Measurements from ENCODE around the gene HIKESHI.
"Not testable (repeated sequence)": the region's sequence is repeated elsewhere in the genome, so short reads cannot be mapped to it uniquely, and the experiment has no call there.

Gene HIKESHI

DNA sequence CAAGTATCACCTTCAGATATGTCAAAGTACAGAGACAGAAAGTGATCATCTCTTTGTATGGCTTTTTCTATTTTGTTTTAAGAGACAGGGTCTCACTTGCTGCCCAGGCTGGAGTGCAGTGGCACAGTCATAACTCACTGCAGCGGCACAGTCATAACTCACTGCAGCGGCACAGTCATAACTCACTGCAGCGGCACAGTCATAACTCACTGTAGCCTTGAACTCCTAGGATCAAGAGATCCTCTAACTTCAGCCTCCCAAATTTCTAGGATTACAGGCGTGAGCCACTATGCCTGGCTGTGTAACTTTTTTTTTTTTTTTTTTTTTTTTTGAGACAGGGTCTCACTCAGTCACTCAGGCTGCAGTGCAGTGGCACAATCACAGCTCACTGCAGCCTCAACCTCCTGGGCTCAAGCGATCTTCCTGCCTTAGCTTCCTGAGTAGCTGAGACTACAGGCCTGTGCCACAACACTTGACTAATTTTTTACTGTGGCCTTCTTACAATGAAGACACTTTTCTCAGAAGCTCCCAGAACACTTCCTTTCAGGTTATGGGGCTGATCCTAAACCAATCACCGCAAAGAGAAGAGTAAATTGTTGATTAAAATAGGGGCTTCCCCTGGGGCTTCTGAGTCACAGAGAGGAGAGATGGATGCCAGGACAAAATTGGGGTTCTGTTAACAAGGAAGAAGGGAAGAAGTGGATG is 9.0 kb upstream of the HIKESHI start:
- no peak for DNase-seq (ENCODE audit: low spot score)

DNA sequence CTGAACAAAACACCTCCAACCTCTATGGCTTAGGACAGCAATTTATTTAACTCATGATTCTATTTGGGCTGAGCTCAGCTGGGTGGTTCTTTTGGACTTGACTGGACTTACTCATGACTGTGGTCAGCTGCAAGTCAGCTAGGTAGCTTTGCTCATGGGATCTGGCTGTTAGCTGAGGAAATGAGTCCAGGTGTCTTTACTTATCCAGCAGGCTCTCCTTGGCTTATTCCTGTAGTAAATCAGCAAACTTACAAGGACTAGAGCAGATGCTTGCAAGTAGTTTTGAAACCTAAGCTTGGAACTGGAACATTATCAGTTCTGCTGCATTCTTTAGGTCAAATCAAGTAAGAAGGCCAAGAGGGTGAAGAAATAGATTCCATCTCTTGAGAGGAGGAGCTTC is 8.0 kb upstream of the HIKESHI start:
- DNase-seq (ENCODE audit: low spot score) = no peak

DNA sequence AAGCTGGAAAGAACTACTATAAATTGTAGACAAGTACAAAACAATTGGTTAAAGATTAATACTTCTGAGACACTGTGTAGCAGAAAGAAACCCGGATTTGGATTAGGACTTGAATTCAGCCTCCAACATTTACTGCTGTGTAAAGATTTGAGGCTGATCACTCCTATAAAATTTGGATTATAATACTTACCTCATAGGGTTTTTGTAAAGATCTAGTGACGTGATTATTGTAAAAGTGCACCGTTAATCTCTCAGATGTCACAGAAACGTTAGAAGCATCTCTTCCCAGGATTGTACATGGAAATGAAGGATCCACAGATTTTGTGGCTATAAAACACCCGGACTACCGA is 323 bp upstream of the HIKESHI start:
- no peak for DNase-seq (ENCODE audit: low spot score)

DNA sequence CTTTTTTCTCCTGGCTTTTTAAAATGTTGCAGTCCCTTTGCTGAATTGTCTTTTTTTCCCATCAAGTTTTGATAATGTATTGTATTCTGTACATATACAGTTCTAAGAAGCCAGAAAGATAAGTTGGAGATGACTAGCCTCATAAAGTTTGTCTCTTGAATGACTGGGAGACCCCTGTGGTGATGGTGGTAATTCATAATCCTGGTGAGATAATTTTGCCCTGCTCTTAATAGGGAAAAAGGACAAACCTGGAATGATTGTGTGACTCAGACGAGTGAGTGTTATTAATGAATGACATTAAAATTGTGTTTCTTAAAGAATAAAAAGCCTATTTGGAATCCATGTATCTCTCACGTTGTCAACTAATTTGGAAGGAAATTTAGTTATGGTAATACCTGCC is 1.2 kb downstream of the HIKESHI start:
- DNase-seq (ENCODE audit: low spot score) = no peak

DNA sequence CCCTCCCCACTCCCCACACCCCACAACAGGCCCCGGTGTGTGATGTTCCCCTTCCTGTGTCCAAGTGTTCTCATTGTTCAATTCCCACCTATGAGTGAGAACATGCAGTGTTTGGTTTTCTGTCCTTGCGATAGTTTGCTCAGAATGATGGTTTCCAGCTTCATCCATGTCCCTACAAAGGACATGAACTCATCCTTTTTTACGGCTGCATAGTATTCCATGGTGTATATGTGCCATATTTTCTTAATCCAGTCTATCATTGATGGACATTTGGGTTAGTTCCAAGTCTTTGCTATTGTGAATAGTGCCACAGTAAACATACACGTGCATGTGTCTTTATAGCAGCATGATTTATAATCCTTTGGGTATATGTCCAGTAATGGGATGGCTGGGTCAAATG is 6.7 kb downstream of the HIKESHI start:
- not testable (repeated sequence) for DNase-seq (ENCODE audit: low spot score)

DNA sequence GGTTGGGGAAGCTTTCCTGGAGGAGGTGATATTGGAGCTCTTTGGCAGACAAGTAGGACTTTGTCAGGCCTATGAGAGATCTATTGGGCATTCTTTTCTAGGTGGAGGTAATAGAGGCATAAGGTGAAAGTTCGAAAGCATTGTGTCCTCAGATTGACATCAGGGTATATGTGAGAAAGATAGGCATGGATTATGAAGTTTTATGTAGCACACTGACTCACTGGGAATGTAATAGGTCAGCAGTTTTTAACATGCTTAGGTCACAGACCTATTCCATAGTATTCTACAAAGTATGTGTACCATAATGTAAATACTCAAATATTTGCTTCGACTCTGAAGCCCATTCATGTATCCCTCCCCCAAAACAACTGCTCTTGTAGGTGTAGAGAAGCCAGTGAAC is 11.8 kb downstream of the HIKESHI start:
- DNase-seq (ENCODE audit: low spot score) = no peak

DNA sequence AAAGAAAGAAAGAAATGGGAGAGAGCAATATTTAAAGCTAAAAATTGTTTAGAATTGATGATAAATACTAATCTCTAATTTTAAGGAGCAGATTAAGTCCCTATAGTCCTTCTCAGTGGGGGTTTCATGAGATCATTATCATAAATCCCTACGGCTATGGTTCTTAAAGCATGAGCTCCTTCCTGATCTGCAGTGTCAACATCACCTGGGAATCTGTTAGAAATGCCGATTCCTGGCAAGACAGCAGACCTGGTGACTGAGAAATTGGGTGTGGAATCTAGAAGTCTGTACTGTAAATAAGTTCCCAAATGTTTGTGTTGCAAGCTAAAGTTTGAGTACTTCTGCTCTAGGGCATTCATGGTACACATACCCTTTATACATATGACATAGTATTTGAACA is 12.6 kb downstream of the HIKESHI start:
- DNase-seq (ENCODE audit: low spot score) = no peak

DNA sequence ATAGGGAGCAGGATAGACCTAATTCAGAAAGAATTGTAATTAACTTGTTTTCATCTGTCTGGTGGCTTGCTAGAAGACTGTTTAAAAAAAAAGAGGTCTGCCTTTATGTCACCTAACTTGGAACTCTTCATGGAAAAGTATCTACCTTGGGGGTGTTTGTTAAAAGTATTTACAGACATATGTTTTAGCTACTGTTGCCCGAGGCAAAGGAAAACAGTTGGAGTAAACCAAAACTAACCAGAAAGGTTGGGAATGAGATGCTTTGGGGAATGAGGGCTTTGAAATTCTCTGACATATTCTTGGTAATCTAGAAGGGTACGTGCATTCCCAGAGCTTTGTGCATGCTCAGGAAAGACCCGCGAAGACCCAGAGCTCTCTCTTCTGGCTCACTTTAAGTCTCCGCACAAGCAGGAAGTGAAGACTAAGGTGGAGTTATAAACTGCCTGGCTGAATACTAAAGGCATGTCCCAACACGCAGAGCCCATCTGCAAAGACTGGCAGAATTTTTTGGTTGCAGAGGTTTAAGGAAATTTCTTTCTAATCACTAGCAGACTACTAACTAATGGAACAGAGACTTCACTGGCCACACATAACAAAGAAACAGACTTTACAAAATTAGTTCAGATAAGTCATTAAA is 33.2 kb downstream of the HIKESHI start:
- no peak for DNase-seq (ENCODE audit: low spot score)

DNA sequence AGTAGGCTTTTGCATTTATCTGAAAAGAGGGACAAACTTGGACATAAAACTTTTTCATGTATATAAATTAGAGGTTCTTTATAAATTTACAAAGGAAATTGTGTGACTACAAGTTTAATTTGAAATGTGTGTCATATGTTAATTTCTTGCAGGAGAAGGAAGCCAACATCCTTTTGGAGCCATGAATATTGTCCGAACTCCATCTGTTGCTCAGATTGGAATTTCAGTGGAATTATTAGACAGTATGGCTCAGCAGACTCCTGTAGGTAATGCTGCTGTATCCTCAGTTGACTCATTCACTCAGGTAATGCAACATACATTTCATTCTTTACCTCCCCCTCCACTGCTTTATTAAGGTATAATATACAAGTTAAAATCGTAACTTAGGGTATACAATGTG is 35.2 kb downstream of the HIKESHI start:
- DNase-seq (ENCODE audit: low spot score) = no peak

DNA sequence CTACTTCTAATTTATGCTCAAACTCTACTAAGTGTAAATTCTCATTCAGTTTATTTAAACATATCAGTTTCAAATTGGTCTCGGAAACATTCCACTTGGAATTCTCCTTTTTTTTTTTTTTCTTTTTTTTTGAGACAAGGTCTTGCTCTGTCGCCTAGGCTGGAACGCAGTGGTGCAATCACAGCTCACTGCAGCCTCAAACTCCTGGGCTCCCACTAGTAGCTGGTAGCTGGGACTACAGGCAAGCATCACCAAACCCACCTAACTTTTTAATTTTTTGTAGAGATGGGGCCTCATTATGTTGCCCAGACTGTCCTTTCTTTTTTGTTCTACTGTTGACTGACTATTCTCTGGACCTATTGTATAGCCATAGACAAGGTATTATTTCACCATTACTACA is 39.3 kb downstream of the HIKESHI start:
- no peak for DNase-seq (ENCODE audit: low spot score)

DNA sequence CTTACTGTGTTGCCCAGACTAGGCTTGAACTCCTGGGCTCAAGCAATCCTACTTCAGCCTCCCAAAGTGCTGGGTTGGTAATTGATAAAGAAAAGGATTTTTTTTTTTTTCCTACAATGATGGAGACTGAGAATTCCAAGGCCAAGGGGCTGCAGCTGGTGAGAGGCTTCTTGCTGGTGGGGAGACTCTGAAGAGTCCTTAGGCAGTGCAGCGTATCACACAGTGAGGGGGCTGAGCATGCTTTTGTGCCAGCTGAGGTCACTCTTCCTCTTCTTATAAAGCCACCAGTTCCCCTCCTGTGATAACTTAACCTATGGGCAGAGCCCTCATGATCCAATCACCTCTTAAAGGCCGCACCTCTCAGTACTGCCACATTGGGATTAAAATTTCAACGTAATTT is 44.5 kb downstream of the HIKESHI start:
- no peak for DNase-seq (ENCODE audit: low spot score)

DNA sequence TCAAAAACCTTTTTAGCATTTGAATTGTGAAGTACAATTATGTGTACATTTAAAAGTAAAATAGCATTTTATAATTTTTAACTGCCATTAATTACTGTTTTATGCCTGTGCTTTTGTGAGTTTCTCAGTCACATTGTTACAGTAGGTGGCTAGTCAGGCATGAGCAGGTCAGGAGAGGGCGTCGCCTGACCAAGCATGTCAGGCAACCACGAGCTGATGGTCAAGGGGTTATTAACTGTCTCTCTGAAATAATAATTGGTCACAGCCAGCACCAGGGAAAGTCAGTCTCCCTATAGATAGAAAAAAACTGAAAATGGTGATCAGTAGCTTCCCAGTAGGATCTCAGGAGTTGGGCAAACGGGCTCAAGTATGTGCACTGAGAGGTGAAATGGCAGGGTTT is 53.2 kb downstream of the HIKESHI start:
- no peak for DNase-seq (ENCODE audit: low spot score)

DNA sequence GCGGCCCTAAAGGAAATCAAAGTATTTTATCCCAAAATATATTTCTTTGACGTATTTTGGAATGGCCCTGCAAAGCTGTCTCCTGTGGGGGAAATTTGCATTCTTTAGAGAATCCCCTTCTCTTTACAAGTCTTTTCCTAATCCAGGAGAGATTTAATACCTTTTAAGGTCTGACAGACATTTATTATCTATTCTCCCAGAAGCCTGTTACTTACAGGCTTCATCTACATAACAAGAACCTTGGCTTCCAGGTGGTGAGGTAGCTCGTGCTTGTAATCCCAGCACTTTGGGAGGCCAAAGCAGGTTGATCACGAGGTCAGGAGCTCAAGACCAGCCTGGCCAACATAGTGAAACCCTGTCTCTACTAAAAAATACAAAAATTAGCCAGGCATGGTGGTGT is 55.4 kb downstream of the HIKESHI start:
- DNase-seq (ENCODE audit: low spot score) = not testable (repeated sequence)

DNA sequence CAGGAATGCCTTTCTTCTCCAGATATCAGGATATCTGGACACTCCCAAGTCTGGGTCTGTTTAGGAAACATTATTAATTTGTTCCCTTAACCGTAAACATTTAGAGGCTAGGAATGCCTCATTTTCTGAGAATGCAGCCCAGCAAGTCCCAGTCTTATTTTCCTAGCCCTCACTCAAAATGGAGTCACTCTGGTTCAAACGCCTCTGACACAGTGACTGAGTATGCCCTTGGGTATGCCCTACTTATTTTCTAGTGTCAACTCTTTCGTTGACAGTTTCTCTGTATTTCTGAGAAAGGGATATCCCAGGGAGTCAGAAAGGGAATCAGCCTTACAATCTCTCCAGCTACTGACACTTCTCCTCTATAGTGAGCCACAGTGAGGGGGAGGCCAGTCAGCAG is 56.7 kb downstream of the HIKESHI start:
- DNase-seq (ENCODE audit: low spot score) = no peak

DNA sequence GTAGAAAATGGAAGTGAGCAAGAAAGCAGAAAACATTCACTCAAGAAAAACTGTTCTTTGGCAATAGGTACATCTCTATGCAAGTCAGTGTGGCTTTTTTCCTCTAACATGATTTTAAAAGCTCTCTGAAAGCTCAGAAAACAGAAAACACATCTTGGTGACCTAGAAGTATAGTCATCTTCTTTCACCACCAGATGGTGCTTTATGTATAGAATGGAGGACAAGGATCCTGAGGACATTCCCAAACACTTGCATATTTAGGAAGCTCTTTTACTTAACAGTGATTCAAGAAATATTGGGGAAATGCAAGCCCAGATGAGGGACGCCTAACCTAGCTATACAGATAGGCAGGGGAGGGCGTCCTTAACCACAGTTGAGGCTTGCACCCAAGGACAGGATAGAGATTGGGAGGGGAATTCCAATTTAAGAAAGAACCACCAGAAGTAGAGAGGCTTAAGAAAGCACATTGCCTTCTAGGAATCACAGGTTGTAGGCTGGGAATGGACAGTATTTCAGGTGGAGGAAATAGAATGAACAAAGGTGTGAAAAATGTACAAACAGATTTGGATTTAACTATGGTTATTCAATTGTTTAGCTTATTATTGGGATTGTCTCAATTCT is 58.8 kb downstream of the HIKESHI start:
- peak; percentile 55 for DNase-seq (ENCODE audit: low spot score)

DNA sequence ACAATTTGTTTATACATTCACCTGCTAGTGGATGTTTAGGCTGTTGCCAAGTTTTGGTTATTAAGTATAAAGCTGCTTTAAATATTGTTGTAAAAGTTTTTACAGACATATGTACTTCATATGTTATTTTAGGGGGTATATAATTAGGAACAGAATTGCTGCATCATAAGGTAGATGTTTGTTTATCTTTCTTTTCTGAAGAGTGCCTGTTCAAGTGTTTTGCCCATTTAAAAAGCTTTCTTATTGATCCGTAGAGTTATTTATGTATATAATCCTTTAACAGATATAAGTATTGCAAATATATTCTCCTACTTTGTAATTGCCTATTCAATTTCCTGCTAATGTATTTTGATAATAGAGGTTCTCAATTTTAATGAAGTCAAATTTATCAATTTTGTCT is 61.4 kb downstream of the HIKESHI start:
- DNase-seq (ENCODE audit: low spot score) = no peak

DNA sequence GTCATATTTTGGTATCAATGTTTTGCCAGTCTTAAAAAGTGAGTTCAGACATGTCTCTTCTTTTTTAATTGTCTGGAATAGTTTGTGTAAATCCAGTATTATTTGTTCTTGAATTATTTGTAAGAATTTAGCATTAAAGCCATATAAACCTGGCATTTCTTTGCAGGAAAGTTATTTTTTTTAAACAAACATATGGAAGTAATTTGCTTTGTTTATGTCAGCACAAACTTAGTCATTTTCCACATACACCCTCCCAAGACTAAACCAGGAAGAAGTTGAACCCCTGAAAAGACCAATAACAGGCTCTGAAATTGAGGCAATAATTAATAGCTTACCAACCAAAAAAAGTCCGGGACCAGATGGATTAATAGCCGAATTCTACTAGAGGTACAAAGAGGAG is 63.5 kb downstream of the HIKESHI start:
- no peak for DNase-seq (ENCODE audit: low spot score)

DNA sequence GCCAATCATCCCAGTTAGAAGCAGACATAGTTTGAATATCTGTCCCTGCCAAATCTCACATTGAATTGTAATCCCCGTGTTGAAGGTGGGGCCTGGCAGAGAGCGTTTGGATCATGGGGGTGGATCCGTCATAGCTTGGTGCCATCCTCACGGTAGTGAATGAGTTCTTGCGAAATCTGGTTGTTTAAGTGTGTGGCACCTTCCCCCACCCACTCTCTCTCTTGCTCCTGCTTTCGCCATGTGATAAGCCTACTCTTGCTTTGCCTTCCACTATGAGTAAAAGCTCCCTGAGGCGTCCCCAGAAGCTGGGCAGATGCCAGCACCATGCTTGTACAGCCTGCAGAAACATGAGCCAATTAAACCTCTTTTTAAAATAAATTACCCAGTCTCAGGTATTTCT is 67.6 kb downstream of the HIKESHI start:
- no peak for DNase-seq (ENCODE audit: low spot score)

DNA sequence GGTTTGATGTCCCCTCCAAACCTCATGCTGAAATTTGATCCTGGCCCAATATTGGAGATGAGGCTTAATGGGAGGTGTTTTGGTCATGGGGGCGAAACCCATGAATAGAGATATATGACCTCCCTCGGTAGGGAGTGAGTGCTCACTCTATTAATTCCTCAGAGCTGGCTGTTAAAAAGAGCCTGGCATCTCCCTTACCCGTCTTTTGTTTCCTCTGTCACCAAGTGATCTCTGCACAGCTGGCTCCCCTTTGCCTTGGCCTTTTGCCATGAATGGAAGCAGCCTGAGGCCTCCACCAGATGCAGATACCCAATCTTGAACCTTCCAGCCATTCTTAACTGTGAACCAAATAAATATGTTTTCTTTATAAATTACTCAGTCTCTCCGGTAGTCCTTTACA is 68.1 kb downstream of the HIKESHI start:
- no peak for DNase-seq (ENCODE audit: low spot score)

DNA sequence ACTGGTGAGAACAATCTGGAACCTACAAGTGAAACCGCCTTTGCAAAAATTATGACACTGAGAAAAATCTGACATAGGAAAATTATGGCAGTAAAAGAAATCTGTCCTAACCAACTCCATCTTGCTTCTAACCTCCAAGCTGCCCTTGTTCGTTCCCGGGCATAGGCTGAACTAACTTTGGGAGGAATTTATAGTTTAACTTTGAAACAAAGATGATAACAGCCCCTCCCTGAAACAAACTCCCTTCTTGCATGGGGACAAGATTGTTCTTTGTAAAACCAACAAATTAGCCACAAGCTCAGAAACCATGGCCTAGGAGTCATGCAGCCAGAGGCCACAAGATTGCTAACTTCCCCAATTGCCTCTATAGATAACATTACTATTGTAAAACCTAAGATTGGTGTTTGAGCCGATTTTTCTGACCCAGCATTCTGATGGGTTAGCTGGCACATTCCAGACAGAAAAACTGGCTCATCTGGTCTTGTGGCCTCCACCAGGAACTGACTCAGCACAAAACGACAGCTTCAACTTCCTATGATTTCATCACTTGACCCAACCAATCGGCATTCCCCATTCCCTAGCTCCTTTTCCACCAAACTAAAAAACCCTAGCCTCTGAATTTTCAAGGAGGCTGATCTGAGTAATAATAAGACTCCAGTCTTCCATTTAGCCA is 69.0 kb downstream of the HIKESHI start:
- peak; percentile 87 for DNase-seq (ENCODE audit: low spot score)

DNA sequence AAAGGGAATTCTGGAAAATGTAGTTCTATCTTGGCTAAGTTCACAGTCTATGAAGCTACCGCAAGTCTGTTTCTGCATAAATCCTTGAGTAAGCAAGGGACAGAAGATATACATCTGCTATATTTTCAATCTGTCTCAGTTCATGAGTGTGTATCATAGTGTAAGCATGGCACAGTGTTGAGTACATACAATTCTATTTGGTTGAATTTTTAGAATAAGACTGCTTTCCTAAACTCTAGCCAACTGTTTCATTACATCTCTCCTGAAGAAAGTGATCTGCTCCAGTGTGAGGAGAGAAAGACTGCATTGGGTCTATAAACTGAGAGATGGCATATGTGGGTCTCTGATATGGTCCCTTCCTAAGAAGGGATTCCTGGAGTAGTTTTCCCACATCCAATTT is 70.0 kb downstream of the HIKESHI start:
- no peak for DNase-seq (ENCODE audit: low spot score)

DNA sequence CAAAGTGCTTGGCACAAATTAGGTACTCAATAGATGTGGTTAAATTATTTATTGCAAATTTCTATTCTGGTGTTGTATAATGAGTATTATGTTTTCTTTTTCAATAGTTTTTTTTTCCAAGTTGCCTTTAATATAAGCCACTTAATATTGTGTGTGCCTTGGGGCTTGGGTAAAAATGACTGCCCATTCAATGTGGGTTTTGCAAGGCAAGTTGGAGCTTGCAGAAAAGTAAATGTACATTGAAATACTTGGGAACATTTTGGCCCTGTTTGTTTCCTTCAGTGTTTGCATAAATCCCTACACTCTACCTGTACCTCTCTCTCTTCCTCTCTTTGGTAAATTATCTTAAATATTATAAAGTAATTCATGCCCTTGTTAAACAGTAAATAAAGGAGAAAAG is 70.5 kb downstream of the HIKESHI start:
- no peak for DNase-seq (ENCODE audit: low spot score)

DNA sequence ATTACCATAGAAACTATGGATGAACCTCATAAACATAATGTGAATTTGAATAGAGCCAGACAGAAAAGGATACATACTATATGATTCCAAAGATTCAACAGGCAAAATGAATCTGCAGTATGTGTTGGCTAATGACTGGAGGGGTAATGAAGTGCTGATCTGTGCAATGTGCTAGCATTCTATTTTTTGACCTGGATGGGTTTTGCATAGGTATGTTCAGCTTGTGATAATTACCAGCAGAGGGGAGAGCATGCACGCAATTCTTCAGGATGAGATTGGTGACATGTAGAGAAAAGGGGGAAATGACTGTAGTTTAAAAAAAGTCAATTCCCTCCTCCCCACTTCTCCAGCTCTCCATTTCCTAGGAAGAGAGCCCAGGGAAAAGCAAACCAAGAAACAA is 72.0 kb downstream of the HIKESHI start:
- DNase-seq (ENCODE audit: low spot score) = no peak

Measured in kidney capillary endothelial cell (primary cell).